NCI-H446 (cell line): Measurements from ENCODE around the gene LOXL3.

ENCODE experiments used
- DNase-seq, 2 experiments: peaks; one replicate each; lab custom pipeline; 2025; lab: John Stamatoyannopoulos, UW

Gene LOXL3

GRCh38 chr2:74551942-74552913 is 1.5 kb downstream of the LOXL3 start:
- DNase-seq, result no peak

GRCh38 chr2:74551530-74551929 is 2.2 kb downstream of the LOXL3 start:
- no peak for DNase-seq

- no peak for DNase-seq
Observed at GRCh38 chr2:74550231-74550630, 3.5 kb downstream of the LOXL3 start.

- peak in 1 of 2 experiments; percentile 85 for DNase-seq
Observed at GRCh38 chr2:74548900-74549826, 4.6 kb downstream of the LOXL3 start.

GRCh38 chr2:74548285-74548899 is 5.3 kb downstream of the LOXL3 start:
- DNase-seq, result peak; percentile 34 to 85

- no peak for DNase-seq
Observed at GRCh38 chr2:74546004-74546403, 7.7 kb downstream of the LOXL3 start.

- no peak for DNase-seq
Observed at GRCh38 chr2:74544634-74545033, 9.1 kb downstream of the LOXL3 start.

- DNase-seq, result no peak
Observed at GRCh38 chr2:74542978-74543377, 10.8 kb downstream of the LOXL3 start.

- DNase-seq, result no peak
Observed at GRCh38 chr2:74540291-74540690, 13.5 kb downstream of the LOXL3 start.

GRCh38 chr2:74538881-74539339 is 14.8 kb downstream of the LOXL3 start:
- DNase-seq, result no peak

- no peak for DNase-seq
Observed at GRCh38 chr2:74537140-74537539, 16.6 kb downstream of the LOXL3 start.

- no peak for DNase-seq
Observed at GRCh38 chr2:74536166-74536950, 17.4 kb downstream of the LOXL3 start.

GRCh38 chr2:74535440-74535965 is 18.2 kb downstream of the LOXL3 start:
- no peak for DNase-seq

- DNase-seq, result no peak
Observed at GRCh38 chr2:74534411-74534810, 19.3 kb downstream of the LOXL3 start.

GRCh38 chr2:74533464-74533863 is 20.3 kb downstream of the LOXL3 start:
- no peak for DNase-seq

GRCh38 chr2:74532222-74532621 is 21.5 kb downstream of the LOXL3 start:
- DNase-seq, result peak in 1 of 2 experiments; percentile 26

GRCh38 chr2:74531666-74532065 is 22.1 kb downstream of the LOXL3 start:
- no peak for DNase-seq

GRCh38 chr2:74530239-74531187 is 23.2 kb downstream of the LOXL3 start:
- DNase-seq, result peak in 1 of 2 experiments; percentile 29

- DNase-seq, result peak; percentile 95 to 99
Observed at GRCh38 chr2:74529357-74530238, 24.1 kb downstream of the LOXL3 start, which contains the start of the genes AUP1 and HTRA2. Gene AUP1 (minus strand): TSS chr2:74529706. CDS start chr2:74529629, 77 bp downstream. Gene HTRA2 (plus strand): TSS chr2:74529933. CDS start chr2:74530007, 74 bp downstream.
